GM13977 (cell line): Measurements from ENCODE around the gene KDM5C.
A peak's percentile ranks its signal among the peaks of the same experiment; 100 is the strongest.

Source experiments
- DNase-seq: peaks from one replicate; pipeline ENCODE4 v3.0.0; 2012; ENCODE audit warnings: low spot score
- in situ Hi-C: fragments of 300-500 bp; cut with MboI; formaldehyde crosslinking; loops from one replicate; pipeline ENCODE4 v1.12.0; 2022; ENCODE audit warnings: low sequenced_read_pairs, low pct_unique_long_range_greater_than_20kb, mixed read lengths, inconsistent platforms; ENCODE audit not compliant: unreplicated experiment
- TF ChIP-seq, protein P1 (sequence below): IDR thresholded peaks from 2 replicates; pipeline ENCODE4 v1.5.1; 2012; ENCODE audit warnings: mild to moderate bottlenecking, control low read depth; ENCODE audit not compliant: insufficient read depth; ENCODE audit errors: extremely low read depth, missing control alignments

KDM5C gene

DNA sequence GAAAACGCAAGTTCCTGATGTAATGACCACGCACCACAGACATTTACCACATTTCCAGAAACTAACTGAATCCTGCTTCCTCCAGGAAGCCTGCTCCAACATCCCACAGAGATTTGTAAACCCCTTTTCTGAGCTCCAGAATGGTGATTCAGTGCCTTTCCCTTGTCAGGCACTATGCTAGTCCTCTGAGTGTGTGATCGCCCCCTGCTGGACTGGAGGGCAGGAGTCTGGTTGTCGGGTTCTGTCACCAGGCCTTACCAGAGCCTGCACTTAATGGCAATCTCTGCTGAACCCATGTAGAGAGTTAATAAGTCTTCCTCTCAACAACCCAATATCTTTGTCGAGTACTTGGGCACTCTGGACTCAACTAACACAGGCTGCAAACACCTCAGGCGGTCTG is 14.5 kb upstream of the KDM5C start:
- DNase-seq: no peak
- in situ Hi-C loops: no loop called here
- TF ChIP-seq, protein P1, sequence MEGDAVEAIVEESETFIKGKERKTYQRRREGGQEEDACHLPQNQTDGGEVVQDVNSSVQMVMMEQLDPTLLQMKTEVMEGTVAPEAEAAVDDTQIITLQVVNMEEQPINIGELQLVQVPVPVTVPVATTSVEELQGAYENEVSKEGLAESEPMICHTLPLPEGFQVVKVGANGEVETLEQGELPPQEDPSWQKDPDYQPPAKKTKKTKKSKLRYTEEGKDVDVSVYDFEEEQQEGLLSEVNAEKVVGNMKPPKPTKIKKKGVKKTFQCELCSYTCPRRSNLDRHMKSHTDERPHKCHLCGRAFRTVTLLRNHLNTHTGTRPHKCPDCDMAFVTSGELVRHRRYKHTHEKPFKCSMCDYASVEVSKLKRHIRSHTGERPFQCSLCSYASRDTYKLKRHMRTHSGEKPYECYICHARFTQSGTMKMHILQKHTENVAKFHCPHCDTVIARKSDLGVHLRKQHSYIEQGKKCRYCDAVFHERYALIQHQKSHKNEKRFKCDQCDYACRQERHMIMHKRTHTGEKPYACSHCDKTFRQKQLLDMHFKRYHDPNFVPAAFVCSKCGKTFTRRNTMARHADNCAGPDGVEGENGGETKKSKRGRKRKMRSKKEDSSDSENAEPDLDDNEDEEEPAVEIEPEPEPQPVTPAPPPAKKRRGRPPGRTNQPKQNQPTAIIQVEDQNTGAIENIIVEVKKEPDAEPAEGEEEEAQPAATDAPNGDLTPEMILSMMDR: peak; percentile 27

DNA sequence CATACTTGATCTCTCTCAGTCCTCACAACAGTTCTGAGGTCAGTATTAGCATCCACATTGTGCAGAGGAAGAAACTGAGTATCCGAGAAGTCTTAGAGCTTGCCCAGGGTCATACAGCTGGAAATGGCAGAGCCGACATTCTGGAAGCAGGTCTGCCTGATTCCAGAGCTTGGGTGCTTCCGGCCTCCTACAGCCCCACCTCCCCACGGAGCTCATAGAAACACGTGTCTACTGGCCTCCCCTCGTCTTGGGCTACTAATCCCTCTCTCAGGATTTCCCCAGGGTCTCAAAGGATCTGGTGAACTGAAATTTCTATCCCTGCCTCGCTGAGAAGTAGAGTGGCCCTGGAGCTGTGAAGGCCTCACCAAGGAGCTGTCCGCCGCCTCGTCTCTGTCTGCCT is 12.0 kb upstream of the KDM5C start:
- TF ChIP-seq, protein P1: no peak
- no peak for DNase-seq
- in situ Hi-C loops: no loop called here

DNA sequence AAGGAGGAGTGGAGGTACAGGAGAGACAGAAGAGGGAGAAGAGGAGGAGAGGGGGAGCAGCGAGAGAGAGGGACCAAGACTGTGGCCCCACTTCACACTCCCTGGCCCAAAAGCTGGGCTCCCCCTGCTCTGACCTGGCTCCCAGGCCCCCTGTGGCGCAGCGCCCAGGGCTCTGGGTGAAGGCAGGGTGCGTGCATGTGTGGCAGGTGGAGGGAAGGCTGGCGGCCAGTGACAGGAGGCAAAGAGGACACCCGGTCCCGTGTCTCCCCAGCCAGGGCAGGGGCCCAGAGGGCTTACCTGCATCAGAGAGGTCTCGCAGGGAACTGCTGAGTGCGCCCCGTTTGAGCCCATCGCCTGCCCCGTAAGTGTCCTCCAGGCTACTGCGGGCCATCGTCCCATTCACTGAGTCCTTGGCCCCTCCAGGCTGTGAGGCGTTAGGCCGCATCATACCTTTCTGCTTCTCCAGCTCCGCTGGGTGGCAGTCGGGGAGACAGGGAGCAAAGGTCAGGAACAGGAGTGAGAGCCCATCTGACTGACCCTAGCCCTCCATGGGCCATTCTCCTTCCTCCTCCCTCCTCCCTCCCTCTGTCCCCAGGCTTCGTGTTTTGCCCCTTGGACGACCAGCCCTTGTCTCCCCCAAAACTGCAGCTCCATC is 11.1 kb upstream of the KDM5C start:
- TF ChIP-seq, protein P1: no peak
- in situ Hi-C loops: no loop called here
- DNase-seq: no peak

DNA sequence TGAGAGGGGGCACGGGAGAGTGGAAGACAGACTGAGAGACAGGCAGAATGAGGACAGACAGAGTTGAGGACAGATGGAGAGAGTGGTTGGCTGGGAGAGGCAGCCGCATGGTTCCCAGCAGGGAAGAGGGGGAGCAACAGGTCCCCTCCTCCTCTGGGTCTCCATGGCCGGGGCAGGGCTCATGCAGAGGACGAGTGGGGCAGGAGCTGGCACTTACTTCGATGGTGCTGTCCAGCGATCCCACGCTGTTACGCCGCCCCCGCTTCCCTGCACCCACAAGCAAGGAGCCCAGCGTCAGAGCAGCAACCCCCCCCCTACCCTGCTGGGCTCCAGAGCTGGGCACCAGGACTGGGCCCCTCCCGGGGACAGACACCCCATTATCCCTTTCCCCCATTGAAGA is 10.6 kb upstream of the KDM5C start:
- DNase-seq: no peak
- TF ChIP-seq, protein P1: no peak
- in situ Hi-C loops: no loop called here

DNA sequence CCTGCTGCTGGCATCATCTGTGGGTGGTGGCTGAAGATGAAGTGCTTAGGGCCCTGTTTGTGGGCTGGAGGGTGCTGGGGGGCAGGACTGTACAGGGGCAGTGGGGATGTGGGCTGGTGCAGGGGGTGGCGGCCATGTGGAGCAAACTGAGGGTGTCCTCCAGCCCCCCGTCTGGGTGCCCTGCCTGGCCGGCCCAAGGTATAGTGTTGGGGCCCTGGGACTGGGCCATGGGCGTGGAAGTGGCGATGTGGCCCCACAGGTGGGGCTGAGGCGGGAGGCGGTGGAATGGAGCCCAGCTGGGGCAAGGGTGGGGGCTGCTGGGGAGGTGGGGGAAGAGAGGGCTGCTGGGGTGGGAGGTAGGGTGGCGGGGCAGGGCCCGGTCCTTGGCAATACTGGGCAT is 9.5 kb upstream of the KDM5C start:
- TF ChIP-seq, protein P1: no peak
- in situ Hi-C loops: no loop called here
- no peak for DNase-seq

DNA sequence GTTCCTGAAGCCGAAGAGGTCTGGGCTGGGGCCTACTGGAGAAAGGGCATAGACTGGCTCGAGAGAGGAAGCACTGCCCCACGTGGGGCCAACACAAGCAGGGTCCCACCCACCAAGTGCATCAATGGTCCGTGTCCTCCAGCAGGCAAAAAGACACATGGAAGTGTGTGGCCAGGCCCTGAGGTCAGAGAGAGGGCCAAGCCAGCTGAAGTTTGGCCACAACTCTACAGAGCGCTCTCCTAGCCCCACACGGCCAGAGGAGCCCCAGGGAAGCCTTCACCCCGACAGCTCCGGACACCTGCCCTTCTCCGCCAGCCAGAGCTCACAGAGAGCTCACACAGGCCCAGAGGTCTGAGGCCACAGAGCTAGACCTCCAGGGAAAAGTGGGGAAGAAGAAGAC is 8.5 kb upstream of the KDM5C start:
- TF ChIP-seq, protein P1: no peak
- no peak for DNase-seq
- in situ Hi-C loops: no loop called here
